Measurements from ENCODE around the gene OCA2. TPM values are rescaled to one million over a fixed set of nuclear protein-coding genes. Genes with fewer than 3 reads are reported as not detected.

OCA2 gene
- polyA plus RNA-seq, 3 donors = not detected

GRCh38 chr15:28133281-28133680 is 34.2 kb upstream of the OCA2 start:
- DNase-seq = no peak
- Histone ChIP-seq H3K9me3 (replicated peaks in 1 of 2; ENCODE audit: control insufficient read depth in 1 of 2, insufficient read depth in 1 of 2, low read length in 2 of 2) (no peaks in the 10 kb centered on the region), H3K79me2 (ENCODE audit: insufficient read depth, low read length) (no peaks in the 10 kb centered on the region), H4K20me1 (ENCODE audit: insufficient read depth, low read length) (no peaks in the 10 kb centered on the region), H3K9ac (ENCODE audit: insufficient read depth, low read length, poor library complexity, severe bottlenecking) (no peak overlapping the region), H3K4me2 (replicated peaks; ENCODE audit: extremely low read depth, low read length, poor library complexity, severe bottlenecking) (no peak overlapping the region), H3K36me3 (replicated peaks in 1 of 2; ENCODE audit: control insufficient read depth in 1 of 2, insufficient read depth in 2 of 2, low read length in 2 of 2) (peaks cover 11 to 47% of the 10 kb centered on the region in 2 donors), H3K27ac (ENCODE audit: low read depth in 1 of 2, low read length in 2 of 2) (no peak overlapping the region), H3K4me3 (replicated peaks in 1 of 3; ENCODE audit: low read depth in 2 of 3, low read length in 3 of 3) (no peak overlapping the region), H3K4me1 (ENCODE audit: control insufficient read depth in 1 of 2, insufficient read depth in 2 of 2, low read length in 2 of 2) (peaks cover 0 to 6% of the 10 kb centered on the region in 2 donors), H2AFZ (ENCODE audit: insufficient read depth, low read depth, low read length, poor library complexity, severe bottlenecking) (no peak overlapping the region), H3K27me3 (ENCODE audit: control insufficient read depth in 2 of 2, insufficient read depth in 2 of 2, low read length in 2 of 2) (no peaks in the 10 kb centered on the region)
- Mint-ChIP-seq H3K36me3 (peaks cover 46 to 53% of the 10 kb centered on the region in 2 donors), H3K9me3 (no peaks in the 10 kb centered on the region), H3K4me1 (peaks cover 12% of the 10 kb centered on the region), H3K4me3 (no peak overlapping the region), H3K27me3 (ENCODE audit: low read depth in 3 of 3) (peaks cover 0 to 2% (median 0%) of the 10 kb centered on the region in 3 donors), H3K27ac (no peak overlapping the region)
- intact Hi-C loops (cut with micrococcal nuclease) = no loop called here
- no peak for TF ChIP-seq CTCF (IDR thresholded peaks at IDR 0.05)

GRCh38 chr15:28132524-28133275 is 33.6 kb upstream of the OCA2 start:
- Mint-ChIP-seq H3K27me3 (ENCODE audit: low read depth in 3 of 3) (peaks cover 0 to 2% (median 0%) of the 10 kb centered on the region in 3 donors), H3K27ac (no peak overlapping the region), H3K4me1 (peaks cover 18% of the 10 kb centered on the region), H3K36me3 (peaks cover 45 to 49% of the 10 kb centered on the region in 2 donors), H3K9me3 (no peaks in the 10 kb centered on the region), H3K4me3 (no peak overlapping the region)
- DNase-seq = no peak
- Histone ChIP-seq H3K4me1 (ENCODE audit: control insufficient read depth in 1 of 2, insufficient read depth in 2 of 2, low read length in 2 of 2) (peaks cover 0 to 6% of the 10 kb centered on the region in 2 donors), H4K20me1 (ENCODE audit: insufficient read depth, low read length) (no peaks in the 10 kb centered on the region), H3K79me2 (ENCODE audit: insufficient read depth, low read length) (no peaks in the 10 kb centered on the region), H3K27me3 (ENCODE audit: control insufficient read depth in 2 of 2, insufficient read depth in 2 of 2, low read length in 2 of 2) (no peaks in the 10 kb centered on the region), H3K9ac (ENCODE audit: insufficient read depth, low read length, poor library complexity, severe bottlenecking) (no peak overlapping the region), H3K9me3 (replicated peaks in 1 of 2; ENCODE audit: control insufficient read depth in 1 of 2, insufficient read depth in 1 of 2, low read length in 2 of 2) (no peaks in the 10 kb centered on the region), H3K36me3 (replicated peaks in 1 of 2; ENCODE audit: control insufficient read depth in 1 of 2, insufficient read depth in 2 of 2, low read length in 2 of 2) (peaks cover 11 to 47% of the 10 kb centered on the region in 2 donors), H3K4me2 (replicated peaks; ENCODE audit: extremely low read depth, low read length, poor library complexity, severe bottlenecking) (no peak overlapping the region), H3K4me3 (replicated peaks in 1 of 3; ENCODE audit: low read depth in 2 of 3, low read length in 3 of 3) (no peak overlapping the region), H3K27ac (ENCODE audit: low read depth in 1 of 2, low read length in 2 of 2) (no peak overlapping the region), H2AFZ (ENCODE audit: insufficient read depth, low read depth, low read length, poor library complexity, severe bottlenecking) (no peak overlapping the region)
- intact Hi-C loops (cut with micrococcal nuclease) = no loop called here
- no peak for TF ChIP-seq CTCF (IDR thresholded peaks at IDR 0.05)
- WGBS (ENCODE audit: insufficient coverage) = 99% methylated on average over 15 of the region's 21 CpGs
